Uterus (tissue), 4 donors: Measurements from ENCODE around the gene RGS9. TPM values are rescaled to one million over a fixed set of nuclear protein-coding genes. Genes with fewer than 3 reads are reported as not detected.
"Not testable (repeated sequence)": the region's sequence is repeated elsewhere in the genome, so short reads cannot be mapped to it uniquely, and the experiment has no call there.

Experiments
- DNase-seq, 2 donors: peaks; one replicate each; pipeline ENCODE4 v3.0.0-alpha.2; 2019 to 2020
- H3K27ac ChIP-seq, 2 donors: fragments of 200-600 bp; sonication (generic); 1 replicate in 1 of 2; 2 replicates in 1 of 2; pipeline ENCODE4 v1.5.1; 2016 to 2018
- H3K27me3 ChIP-seq, 2 donors: fragments of 200-600 bp; sonication (generic); one replicate each; pipeline ENCODE4 v1.5.1; 2018 to 2019; ENCODE audit warnings: control low read depth in 1 of 2
- H3K36me3 ChIP-seq, 2 donors: fragments of 200-600 bp; sonication (generic); one replicate each; pipeline ENCODE4 v1.5.1; 2019; ENCODE audit warnings: control low read depth in 1 of 2
- H3K4me1 ChIP-seq, 2 donors: fragments of 200-600 bp; sonication (generic); one replicate each; pipeline ENCODE4 v1.5.1; 2018 to 2019; ENCODE audit warnings: control low read depth in 1 of 2
- H3K4me3 ChIP-seq, 2 donors: fragments of 200-600 bp; sonication (generic); 1 replicate in 1 of 2; 2 replicates in 1 of 2; pipeline ENCODE4 v1.5.1; 2018 to 2019; ENCODE audit warnings: mild to moderate bottlenecking in 1 of 2
- H3K9me3 ChIP-seq, 2 donors: fragments of 200-600 bp; sonication (generic); one replicate each; pipeline ENCODE4 v1.5.1; 2019; ENCODE audit warnings: control low read depth in 1 of 2
- CTCF ChIP-seq, 4 experiments: fragments of 200-600 bp in 2 of 4; fragments of 450-650 bp in 2 of 4; sonication (generic) in 2 of 4; IDR thresholded peaks; one replicate each; pipeline ENCODE4 v1.5.1; 2016 to 2019; ENCODE audit warnings: antibody characterized with exemption in 4 of 4, mild to moderate bottlenecking in 2 of 4, moderate library complexity in 1 of 4
- POLR2A ChIP-seq, 2 donors: fragments of 450-650 bp; IDR thresholded peaks; one replicate each; pipeline ENCODE4 v1.6.1; 2016; ENCODE audit warnings: antibody characterized with exemption in 2 of 2, mild to moderate bottlenecking in 1 of 2, moderate library complexity in 1 of 2
- intact Hi-C: fragments of 100-400 bp; cut with DNase I; formaldehyde crosslinking; loops from one replicate; pipeline ENCODE4 v1.15.1; 2023; ENCODE audit warnings: low total_unique reads
- total RNA-seq, 4 donors: library from RNA; depleted of rRNA in 3 of 4; stranded (reverse); fragments of >200 nt in 3 of 4; gene quantifications; one replicate each; pipeline versions ENCODE4 v1.1.0 to v1.2.4, GENCODE V29; 2014 to 2023
- donor health status: DM: yes; HTN: yes; CAD: no.

The RGS9 gene
- total RNA-seq = 10 to 100 TPM in 1 of 4 donors, 1 to 10 TPM in 3; 3.5 to 19.1 (median 6.9) TPM

- intact Hi-C loops = no loop called here
- H3K27ac ChIP-seq = peak within 1 kb of the TSS; percentile 25 to 63
- TF ChIP-seq CTCF (IDR thresholded peaks at IDR 0.05) (peak; percentile 84 to 99 (median 97)), POLR2A (IDR thresholded peaks at IDR 0.05) (no peak)
These were observed at the start of gene RGS9 for GRCh38 chr17:65137021-65137939. Gene RGS9 (plus strand): TSS chr17:65137370. CDS start chr17:65137541, 171 bp downstream.

GRCh38 chr17:65088621-65089360 is 48.4 kb upstream of the RGS9 start:
- no peaks in the 10 kb centered on the region for H3K9me3 ChIP-seq
- DNase-seq = no peak
- no peak overlapping the region for H3K4me3 ChIP-seq
- intact Hi-C loops = no loop called here
- no peaks in the 10 kb centered on the region for H3K27me3 ChIP-seq
- TF ChIP-seq CTCF (IDR thresholded peaks at IDR 0.05) (no peak), POLR2A (IDR thresholded peaks at IDR 0.05) (no peak)
- no peaks in the 10 kb centered on the region for H3K4me1 ChIP-seq
- no peak overlapping the region for H3K27ac ChIP-seq
- H3K36me3 ChIP-seq = no peaks in the 10 kb centered on the region

More at GRCh38 chr17:65137021-65137939, at the start of gene RGS9:
- no peaks in the 10 kb centered on the region for H3K9me3 ChIP-seq
- H3K4me3 ChIP-seq = peak within 1 kb of the TSS; percentile 14 to 48
- no peaks in the 10 kb centered on the region for H3K4me1 ChIP-seq
- H3K36me3 ChIP-seq = no peaks in the 10 kb centered on the region
- peaks cover 0 to 9% of the 10 kb centered on the region in 2 donors for H3K27me3 ChIP-seq
- peak; percentile 83 to 89 for DNase-seq

DNA sequence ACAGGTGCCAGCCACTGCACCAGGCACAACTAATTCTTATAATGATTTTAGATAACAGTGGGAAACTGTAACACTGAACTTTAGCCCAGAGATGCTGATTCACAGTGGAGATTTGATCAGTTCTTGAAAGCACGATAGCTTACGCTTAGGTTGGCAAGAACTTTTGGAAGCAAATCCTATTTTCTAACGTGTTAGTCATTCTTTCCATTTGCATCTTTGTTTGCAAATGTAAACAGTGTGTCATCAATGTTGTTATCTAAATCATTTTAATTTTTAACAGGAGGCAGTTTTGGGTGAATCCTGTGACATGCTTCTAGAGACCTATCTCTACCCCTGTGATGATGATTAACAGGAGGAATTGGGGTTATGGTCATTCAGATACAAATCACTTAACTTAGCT is 44.9 kb upstream of the RGS9 start:
- intact Hi-C loops = no loop called here
- TF ChIP-seq POLR2A (IDR thresholded peaks at IDR 0.05) (no peak), CTCF (IDR thresholded peaks at IDR 0.05) (no peak)
- H3K27ac ChIP-seq = no peak overlapping the region

GRCh38 chr17:65092721-65093356 is 44.3 kb upstream of the RGS9 start:
- H3K27me3 ChIP-seq, intact Hi-C loops, H3K4me1 ChIP-seq, DNase-seq, H3K4me3 ChIP-seq, H3K9me3 ChIP-seq, H3K36me3 ChIP-seq, H3K27ac ChIP-seq: not testable (repeated sequence)

More for the DNA sequence above, 44.9 kb upstream of the RGS9 start:
- Histone ChIP-seq H3K4me1 (no peaks in the 10 kb centered on the region), H3K9me3 (no peaks in the 10 kb centered on the region), H3K27me3 (peaks cover 0 to 4% of the 10 kb centered on the region in 2 donors), H3K4me3 (no peak overlapping the region), H3K36me3 (no peaks in the 10 kb centered on the region)
- no peak for DNase-seq

DNA sequence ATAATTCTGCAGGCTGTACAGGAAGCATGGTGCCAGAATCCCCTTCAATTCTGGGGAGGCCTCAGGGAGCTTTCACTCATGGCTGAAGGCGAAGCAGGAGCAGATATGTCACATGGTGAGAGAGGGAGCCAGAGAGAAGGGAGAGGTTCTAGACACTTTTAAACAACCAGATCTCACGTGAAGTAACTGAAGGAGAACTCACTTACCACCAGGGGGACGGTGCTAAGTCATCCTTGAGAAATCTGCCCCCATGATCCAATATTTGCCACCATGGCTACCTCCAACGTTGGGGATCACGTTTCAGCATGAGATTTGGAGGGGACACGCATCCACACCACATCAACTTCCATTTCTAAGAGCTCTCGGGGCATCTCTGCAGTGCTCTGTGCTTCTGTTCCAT is 43.2 kb upstream of the RGS9 start:
- intact Hi-C loops = no loop called here
- Histone ChIP-seq H3K27me3 (peaks cover 0 to 4% of the 10 kb centered on the region in 2 donors), H3K4me1 (no peaks in the 10 kb centered on the region), H3K27ac (no peak overlapping the region), H3K4me3 (no peak overlapping the region), H3K36me3 (no peaks in the 10 kb centered on the region), H3K9me3 (no peaks in the 10 kb centered on the region)
- TF ChIP-seq CTCF (IDR thresholded peaks at IDR 0.05) = no peak
- no peak for TF ChIP-seq POLR2A (IDR thresholded peaks at IDR 0.05)
- no peak for DNase-seq
